Endothelial cell of umbilical vein (primary cell): ENCODE measurements around the gene CDH3. TPM values are rescaled to one million over a fixed set of nuclear protein-coding genes. Genes with fewer than 3 reads are reported as not detected.

Experiments
- BruUV-seq: library from RNA; stranded (reverse); fragments of 400-500 nt; replicated peaks from 2 replicates; lab custom pipeline; 2021; lab: Mats Ljungman, UMichigan
- CTCF ChIA-PET: fragments of 300-600, 350-600 bp; sonication (Branson Sonifier 250); formaldehyde crosslinking; loops from one replicate; lab custom pipeline; 2021; ENCODE audit warnings: antibody characterized with exemption, inconsistent platforms; lab: Charles Lee
- POLR2A ChIA-PET: fragments of 300-600, 350-600 bp; sonication (Branson Sonifier 250); formaldehyde crosslinking; loops from one replicate; lab custom pipeline; 2021; ENCODE audit warnings: antibody characterized with exemption, inconsistent platforms; lab: Charles Lee
- DNase-seq: peaks from one replicate; pipeline ENCODE4 v3.0.0-alpha.2; 2011; ENCODE audit warnings: low read depth, low spot score
- FAIRE-seq: peaks from 2 replicates; lab custom pipeline; 2011; peaks lifted over from hg19 to GRCh38; lab: Jason Lieb, UNC
- H2AFZ ChIP-seq: 2 replicates; pipeline ENCODE4 v1.6.0; 2012; ENCODE audit warnings: low read depth, low read length, control low read depth, inconsistent platforms
- H3K27ac ChIP-seq: 2 replicates; pipeline ENCODE4 v1.5.1; 2011; ENCODE audit warnings: low read depth, mild to moderate bottlenecking, control low read depth, low read length, moderate library complexity; ENCODE audit not compliant: insufficient read depth
- H3K27me3 ChIP-seq, 2 experiments: 2 replicates each; pipeline versions ENCODE4 v1.6.0 to v1.6.1; 2011; ENCODE audit warnings: low read length in 2 of 2, mixed read lengths in 1 of 2; ENCODE audit not compliant: control insufficient read depth in 2 of 2, insufficient read depth in 2 of 2
- H3K36me3 ChIP-seq, 2 experiments: 2 replicates in 1 of 2; 3 replicates in 1 of 2; pipeline ENCODE4 v1.5.1; 2011; ENCODE audit warnings: low read length in 2 of 2, mild to moderate bottlenecking in 1 of 2, moderate library complexity in 1 of 2; ENCODE audit not compliant: control insufficient read depth in 2 of 2, insufficient read depth in 2 of 2; ENCODE audit errors: extremely low read depth in 1 of 2
- H3K4me1 ChIP-seq: 3 replicates; pipeline ENCODE4 v1.5.1; 2011; ENCODE audit warnings: mild to moderate bottlenecking, low read length; ENCODE audit not compliant: control insufficient read depth, insufficient read depth; ENCODE audit errors: extremely low read depth
- H3K4me2 ChIP-seq: 2 replicates; pipeline ENCODE4 v1.6.1; 2011; ENCODE audit warnings: low read length, control low read depth, mixed read lengths; ENCODE audit not compliant: insufficient read depth
- H3K4me3 ChIP-seq, 3 experiments: fragments of 200-600 bp in 1 of 3; sonication (generic), shearing (Covaris generic) in 1 of 3; replicated peaks in 1 of 3; 2 replicates each; pipeline ENCODE4 v1.5.1; 2011 to 2016; ENCODE audit warnings: control low read depth in 3 of 3, low read length in 3 of 3, mild to moderate bottlenecking in 2 of 3, inconsistent platforms in 1 of 3, low read depth in 1 of 3, moderate library complexity in 1 of 3; ENCODE audit not compliant: insufficient read depth in 1 of 3
- H3K79me2 ChIP-seq: 2 replicates; pipeline ENCODE4 v1.6.0; 2012; ENCODE audit warnings: low read length, inconsistent platforms; ENCODE audit not compliant: control insufficient read depth, insufficient read depth
- H3K9ac ChIP-seq: replicated peaks from 2 replicates; pipeline ENCODE3; 2011; ENCODE audit warnings: low read length, control low read depth; ENCODE audit not compliant: insufficient read depth; ENCODE audit errors: extremely low read depth
- H3K9me1 ChIP-seq: replicated peaks from 3 replicates; pipeline ENCODE4 v1.6.0; 2011; ENCODE audit warnings: mild to moderate bottlenecking, low read length; ENCODE audit not compliant: control insufficient read depth, insufficient read depth; ENCODE audit errors: extremely low read depth
- H3K9me3 ChIP-seq: replicated peaks from 2 replicates; pipeline ENCODE4 v1.5.1; 2012; ENCODE audit warnings: low read length, inconsistent platforms; ENCODE audit not compliant: control insufficient read depth, insufficient read depth
- H4K20me1 ChIP-seq: replicated peaks from 2 replicates; pipeline ENCODE3; 2011; ENCODE audit warnings: mild to moderate bottlenecking, low read length; ENCODE audit not compliant: control insufficient read depth, insufficient read depth; ENCODE audit errors: extremely low read depth
- EZH2 ChIP-seq: IDR thresholded peaks from 2 replicates; pipeline ENCODE4 v1.6.1; 2012; ENCODE audit warnings: borderline replicate concordance, low read depth, mild to moderate bottlenecking, moderate library complexity, low read length, inconsistent platforms; ENCODE audit not compliant: severe bottlenecking
- FOS ChIP-seq: IDR thresholded peaks from 2 replicates; pipeline ENCODE4 v1.6.1; 2011; ENCODE audit warnings: mild to moderate bottlenecking, low read length, moderate library complexity, borderline replicate concordance; ENCODE audit not compliant: insufficient read depth
- GATA2 ChIP-seq: IDR thresholded peaks from 2 replicates; pipeline ENCODE4 v1.7.0; 2011; ENCODE audit warnings: low read depth, mild to moderate bottlenecking, moderate library complexity, mixed read lengths, low read length; ENCODE audit not compliant: insufficient read length, insufficient read depth
- JUN ChIP-seq: IDR thresholded peaks from 2 replicates; pipeline ENCODE4 v1.6.1; 2011; ENCODE audit warnings: borderline replicate concordance, low read depth; ENCODE audit not compliant: insufficient read length, insufficient read depth
- MYC ChIP-seq: IDR thresholded peaks from one replicate; pipeline ENCODE4 v1.6.1; 2011; ENCODE audit warnings: mild to moderate bottlenecking, low read depth, low read length
- POLR2A ChIP-seq: IDR thresholded peaks from 2 replicates; pipeline ENCODE4 v1.6.1; 2012; ENCODE audit warnings: low read depth, mild to moderate bottlenecking, control low read depth, low read length
- POLR2AphosphoS5 ChIP-seq: IDR thresholded peaks from 2 replicates; pipeline ENCODE4 v1.6.1; 2012; ENCODE audit warnings: low read depth, mild to moderate bottlenecking, control low read depth, low read length, moderate library complexity; ENCODE audit not compliant: insufficient read depth
- dilution Hi-C: fragments of 300-500 bp; cut with MboI; formaldehyde crosslinking; loops from one replicate; pipeline ENCODE4 v1.15.0; 2019; ENCODE audit warnings: low sequenced_read_pairs; ENCODE audit not compliant: extremely low pct_ligation_motif_present
- intact Hi-C: fragments of 100-400 bp; cut with micrococcal nuclease; formaldehyde crosslinking; loops from one replicate; pipeline ENCODE4 v1.10.0; 2022
- polyA plus RNA-seq, 4 experiments: library from polyadenylated mRNA; depleted of rRNA in 3 of 4; stranded (reverse) in 3 of 4; unstranded in 1 of 4; fragments of >200 nt; gene quantifications; 2 replicates each; pipeline versions ENCODE4 v1.2.1 to v1.2.3, GENCODE V29; 2011 to 2012; ENCODE audit warnings: missing spikeins in 1 of 4
- total RNA-seq: library from RNA; stranded (reverse); gene quantifications from 2 replicates; pipeline ENCODE4 v1.2.3, GENCODE V29; 2021
- TF ChIP-seq, protein P1 (sequence below), 2 donors: IDR thresholded peaks; 1 replicate in 1 of 2; 2 replicates in 1 of 2; pipeline ENCODE4 v1.5.1; 2011; ENCODE audit warnings: low read length in 2 of 2, mild to moderate bottlenecking in 2 of 2, moderate library complexity in 2 of 2, control low read depth in 1 of 2, inconsistent platforms in 1 of 2, low read depth in 1 of 2; ENCODE audit not compliant: insufficient read depth in 1 of 2; ENCODE audit errors: extremely low read depth in 1 of 2
- TF ChIP-seq, protein P2 (sequence below): IDR thresholded peaks from 2 replicates; pipeline ENCODE4 v1.6.1; 2011; ENCODE audit not compliant: insufficient read depth, insufficient read length

The CDH3 gene
- total and polyA plus RNA-seq, 2 donors (not counting 3 experiments of a cell fraction or from before 2014, with no cell fraction given), result 0.03 TPM; not detected in 1

DNA sequence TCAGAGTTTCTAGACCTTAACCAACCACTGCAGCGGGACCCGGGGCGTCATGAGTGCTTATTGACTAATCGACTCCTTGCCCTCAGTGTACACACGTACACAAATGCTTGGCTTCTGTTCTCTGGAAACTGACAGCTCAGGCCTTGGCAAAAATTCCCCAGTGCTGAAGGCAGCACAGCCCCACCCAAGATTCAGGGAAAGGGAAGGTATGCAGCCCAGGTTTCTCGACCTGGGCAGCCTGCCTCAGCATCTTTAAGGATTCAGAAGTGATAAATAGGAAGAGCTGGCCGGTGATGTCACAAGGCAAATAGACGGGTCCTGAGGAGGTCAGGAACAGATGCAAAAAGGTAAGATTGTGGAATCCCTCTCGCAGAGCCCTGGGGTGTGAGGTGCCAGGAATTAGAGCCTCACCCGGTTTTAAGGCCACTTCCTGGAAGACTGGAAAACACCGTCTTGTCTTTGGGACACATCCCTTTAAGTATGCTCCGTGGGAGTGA, 9.0 kb upstream of the CDH3 start:
- Histone ChIP-seq H4K20me1 (no peaks in the 10 kb centered on the region), H3K9me1 (no peaks in the 10 kb centered on the region), H3K27me3 (no peaks in the 10 kb centered on the region), H3K4me2 (no peak overlapping the region), H2AFZ (no peak overlapping the region), H3K4me3 (no peak overlapping the region), H3K27ac (no peak overlapping the region), H3K79me2 (no peaks in the 10 kb centered on the region), H3K36me3 (no peaks in the 10 kb centered on the region), H3K4me1 (no peaks in the 10 kb centered on the region), H3K9ac (no peak overlapping the region), H3K9me3 (no peaks in the 10 kb centered on the region)
- POLR2A ChIA-PET, result no interaction called here
- DNase-seq, result no peak
- intact Hi-C loops (no loop called here), dilution Hi-C loops (no loop called here)
- no peak for FAIRE-seq
- no TSS peak for BruUV-seq
- CTCF ChIA-PET, result interaction anchor here (0.7 to 1.4 kb wide), 2 partner anchors 12 to 211 kb away, joined by 4 to 5 read pairs; no protein-coding TSS in a partner anchor
- no peak for TF ChIP-seq POLR2A

DNA sequence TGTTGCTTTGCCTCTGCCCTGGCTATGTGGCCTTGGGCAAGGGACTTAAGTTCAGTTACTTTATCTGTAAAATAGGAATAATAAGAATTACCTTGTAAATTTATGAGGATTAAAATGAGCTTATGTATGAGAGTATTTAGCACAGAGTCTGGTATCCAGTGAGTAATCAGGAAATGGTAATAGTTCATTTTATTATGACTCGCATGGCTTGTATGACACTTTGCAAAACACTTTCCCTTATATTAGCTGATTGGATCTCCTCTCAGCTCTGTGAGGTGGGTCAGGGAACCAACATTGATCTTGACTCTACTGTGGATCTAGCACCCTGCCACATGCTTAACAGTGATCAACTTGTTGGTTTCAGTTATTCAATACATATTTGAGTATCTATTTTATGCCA, 8.3 kb upstream of the CDH3 start:
- FAIRE-seq (no peak), DNase-seq (peak; percentile 27)
- Histone ChIP-seq H3K4me1 (no peaks in the 10 kb centered on the region), H3K4me2 (no peak overlapping the region), H3K27ac (no peak overlapping the region), H2AFZ (no peak overlapping the region), H4K20me1 (no peaks in the 10 kb centered on the region), H3K36me3 (no peaks in the 10 kb centered on the region), H3K79me2 (no peaks in the 10 kb centered on the region), H3K9ac (no peak overlapping the region), H3K9me3 (no peaks in the 10 kb centered on the region), H3K27me3 (no peaks in the 10 kb centered on the region), H3K4me3 (no peak overlapping the region), H3K9me1 (no peaks in the 10 kb centered on the region)
- intact Hi-C loops, result no loop called here
- TF ChIP-seq, protein P1, sequence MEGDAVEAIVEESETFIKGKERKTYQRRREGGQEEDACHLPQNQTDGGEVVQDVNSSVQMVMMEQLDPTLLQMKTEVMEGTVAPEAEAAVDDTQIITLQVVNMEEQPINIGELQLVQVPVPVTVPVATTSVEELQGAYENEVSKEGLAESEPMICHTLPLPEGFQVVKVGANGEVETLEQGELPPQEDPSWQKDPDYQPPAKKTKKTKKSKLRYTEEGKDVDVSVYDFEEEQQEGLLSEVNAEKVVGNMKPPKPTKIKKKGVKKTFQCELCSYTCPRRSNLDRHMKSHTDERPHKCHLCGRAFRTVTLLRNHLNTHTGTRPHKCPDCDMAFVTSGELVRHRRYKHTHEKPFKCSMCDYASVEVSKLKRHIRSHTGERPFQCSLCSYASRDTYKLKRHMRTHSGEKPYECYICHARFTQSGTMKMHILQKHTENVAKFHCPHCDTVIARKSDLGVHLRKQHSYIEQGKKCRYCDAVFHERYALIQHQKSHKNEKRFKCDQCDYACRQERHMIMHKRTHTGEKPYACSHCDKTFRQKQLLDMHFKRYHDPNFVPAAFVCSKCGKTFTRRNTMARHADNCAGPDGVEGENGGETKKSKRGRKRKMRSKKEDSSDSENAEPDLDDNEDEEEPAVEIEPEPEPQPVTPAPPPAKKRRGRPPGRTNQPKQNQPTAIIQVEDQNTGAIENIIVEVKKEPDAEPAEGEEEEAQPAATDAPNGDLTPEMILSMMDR (IDR thresholded peaks at IDR 0.05; ENCODE audit: extremely low read depth in 1 of 2, insufficient read depth in 1 of 2, low read depth in 1 of 2, low read length in 2 of 2), result no peak
- no peak for TF ChIP-seq FOS
- no peak for TF ChIP-seq MYC
- TF ChIP-seq, protein P2, sequence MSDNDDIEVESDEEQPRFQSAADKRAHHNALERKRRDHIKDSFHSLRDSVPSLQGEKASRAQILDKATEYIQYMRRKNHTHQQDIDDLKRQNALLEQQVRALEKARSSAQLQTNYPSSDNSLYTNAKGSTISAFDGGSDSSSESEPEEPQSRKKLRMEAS, result no peak
- no peak for TF ChIP-seq EZH2
- TF ChIP-seq POLR2AphosphoS5, result no peak
- no peak for TF ChIP-seq POLR2A
- TF ChIP-seq GATA2, result no peak
- no peak for TF ChIP-seq JUN
- no TSS peak for BruUV-seq
- ChIA-PET POLR2A (no interaction called here), CTCF (interaction anchor here (0.7 to 1.4 kb wide), 2 partner anchors 11 to 211 kb away, joined by 4 to 5 read pairs; no protein-coding TSS in a partner anchor)
- dilution Hi-C loops, result no loop called here
